ENCODE results near the gene MTUS2.
"Not testable (repeated sequence)": the region's sequence is repeated elsewhere in the genome, so short reads cannot be mapped to it uniquely, and the experiment has no call there.

MTUS2 gene

GRCh38 chr13:29210676-29211075, 390.5 kb downstream of the MTUS2 start:
- DNase-seq (ENCODE audit: low spot score), result no peak

GRCh38 chr13:29211162-29211561, 391.0 kb downstream of the MTUS2 start:
- DNase-seq (ENCODE audit: low spot score); FAIRE-seq: not testable (repeated sequence)

More at GRCh38 chr13:29210676-29211075, 390.5 kb downstream of the MTUS2 start:
- FAIRE-seq, result no peak

- DNase-seq (ENCODE audit: low spot score), result no peak
These were observed 402.3 kb downstream of the MTUS2 start for GRCh38 chr13:29222458-29222857.

GRCh38 chr13:29224206-29224605, 404.1 kb downstream of the MTUS2 start:
- no peak for FAIRE-seq
- DNase-seq (ENCODE audit: low spot score), result no peak

More at GRCh38 chr13:29222458-29222857, 402.3 kb downstream of the MTUS2 start:
- no peak for FAIRE-seq

GRCh38 chr13:29227576-29227975, 407.4 kb downstream of the MTUS2 start:
- FAIRE-seq, result no peak
- DNase-seq (ENCODE audit: low spot score), result no peak

- DNase-seq (ENCODE audit: low spot score) (no peak), FAIRE-seq (no peak)
These were observed 410.2 kb downstream of the MTUS2 start for GRCh38 chr13:29230299-29230845.

- FAIRE-seq (no peak), DNase-seq (ENCODE audit: low spot score) (no peak)
These were observed 419.8 kb downstream of the MTUS2 start for GRCh38 chr13:29239653-29240525.

GRCh38 chr13:29254626-29255370, 434.7 kb downstream of the MTUS2 start:
- DNase-seq (ENCODE audit: low spot score), result no peak
- FAIRE-seq, result no peak

GRCh38 chr13:29255567-29255966, 435.4 kb downstream of the MTUS2 start:
- no peak for DNase-seq (ENCODE audit: low spot score)
- no peak for FAIRE-seq

- FAIRE-seq (no peak), DNase-seq (ENCODE audit: low spot score) (no peak)
These were observed 440.5 kb downstream of the MTUS2 start for GRCh38 chr13:29260684-29261083.

- no peak for DNase-seq (ENCODE audit: low spot score)
- no peak for FAIRE-seq
These were observed 446.1 kb downstream of the MTUS2 start for GRCh38 chr13:29266261-29266660.

- FAIRE-seq (no peak), DNase-seq (ENCODE audit: low spot score) (no peak)
These were observed 446.9 kb downstream of the MTUS2 start for GRCh38 chr13:29266756-29267733.

GRCh38 chr13:29270271-29270985, 450.3 kb downstream of the MTUS2 start:
- no peak for FAIRE-seq
- DNase-seq (ENCODE audit: low spot score), result no peak

GRCh38 chr13:29271606-29272005, 451.5 kb downstream of the MTUS2 start:
- DNase-seq (ENCODE audit: low spot score), result no peak
- FAIRE-seq, result no peak

GRCh38 chr13:29279356-29280254, 459.5 kb downstream of the MTUS2 start:
- FAIRE-seq, result no peak
- no peak for DNase-seq (ENCODE audit: low spot score)

GRCh38 chr13:29281932-29282495, 461.9 kb downstream of the MTUS2 start:
- no peak for FAIRE-seq
- DNase-seq (ENCODE audit: low spot score), result no peak

GRCh38 chr13:29284726-29285125, 464.6 kb downstream of the MTUS2 start:
- FAIRE-seq (no peak), DNase-seq (ENCODE audit: low spot score) (no peak)

- FAIRE-seq (no peak), DNase-seq (ENCODE audit: low spot score) (no peak)
These were observed 467.1 kb downstream of the MTUS2 start for GRCh38 chr13:29287237-29287636.

GRCh38 chr13:29292045-29292444, 471.9 kb downstream of the MTUS2 start:
- DNase-seq (ENCODE audit: low spot score), result no peak

More at GRCh38 chr13:29292045-29292444, 471.9 kb downstream of the MTUS2 start:
- no peak for FAIRE-seq

Measured in urothelium cell line (cell line).